Cardiac muscle cell (in vitro differentiated cells and primary cell): Measurements from ENCODE around the gene CMTM4. TPM values are rescaled to one million over a fixed set of nuclear protein-coding genes. Genes with fewer than 3 reads are reported as not detected.

Source experiments
- DNase-seq, 2 donors: peaks; one replicate each; pipeline versions ENCODE4 v3.0.0 to v3.0.0-alpha.2; 2010 to 2017; ENCODE audit warnings: low read depth in 1 of 2, low spot score in 1 of 2
- H3K27ac ChIP-seq: fragments of 200-600 bp; sonication (generic); 2 replicates; pipeline ENCODE4 v1.5.1; 2016
- H3K27me3 ChIP-seq: fragments of 200-600 bp; sonication (generic); 2 replicates; pipeline ENCODE4 v1.6.0; 2016; ENCODE audit warnings: control low read depth
- H3K36me3 ChIP-seq: fragments of 200-600 bp; sonication (generic); 2 replicates; pipeline ENCODE4 v1.5.1; 2016; ENCODE audit warnings: control low read depth
- H3K4me1 ChIP-seq: fragments of 200-600 bp; sonication (generic); 2 replicates; pipeline ENCODE4 v1.8.1; 2017; ENCODE audit warnings: low read depth, mild to moderate bottlenecking, mixed run types
- H3K4me3 ChIP-seq: fragments of 200-600 bp; sonication (generic); 2 replicates; pipeline ENCODE4 v1.5.1; 2016; ENCODE audit warnings: mild to moderate bottlenecking
- H3K9me3 ChIP-seq: fragments of 200-600 bp; sonication (generic); 2 replicates; pipeline ENCODE4 v1.5.1; 2017; ENCODE audit warnings: low read depth, mild to moderate bottlenecking, control low read depth
- CTCF ChIP-seq: IDR thresholded peaks from 2 replicates; pipeline ENCODE4 v1.5.1; 2012; ENCODE audit warnings: low read depth, mild to moderate bottlenecking, low read length
- polyA plus RNA-seq: library from polyadenylated mRNA; unstranded; fragments of >200 nt; fragmentation: Nextera tagmentation; extraction: Ambion mirVana; gene quantifications from 2 replicates; pipeline ENCODE4 v1.2.1, GENCODE V29; 2016
- total RNA-seq: library from RNA; depleted of rRNA; stranded (reverse); fragments of >200 nt; gene quantifications from 2 replicates; pipeline ENCODE4 v1.2.3, GENCODE V29; 2016

The CMTM4 gene
- total and polyA plus RNA-seq, 2 experiments from 2014 or later: 19.7 to 61.6 TPM

DNA sequence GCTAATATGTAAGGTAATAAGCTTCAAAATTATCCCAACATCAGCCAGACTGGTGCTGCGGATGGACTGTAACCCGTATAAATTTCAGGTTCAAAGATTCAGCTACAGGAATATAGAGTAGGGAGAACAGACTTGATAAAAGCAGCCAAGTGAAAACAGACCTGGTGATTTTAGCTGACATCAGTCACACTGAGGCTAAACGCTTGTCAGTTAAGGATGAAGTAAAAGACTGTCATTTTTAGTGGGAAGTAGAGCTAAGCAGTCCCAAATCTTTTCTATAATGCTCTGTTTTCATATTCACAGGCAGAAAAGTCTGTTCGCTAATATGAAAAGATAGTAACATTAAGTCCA, 35.4 kb downstream of the CMTM4 start:
- Histone ChIP-seq H3K4me1 (peaks cover 30% of the 10 kb centered on the region), H3K4me3 (no peak overlapping the region), H3K27me3 (no peaks in the 10 kb centered on the region), H3K36me3 (no peaks in the 10 kb centered on the region), H3K9me3 (no peaks in the 10 kb centered on the region), H3K27ac (peak overlapping the region; percentile 89)
- no peak for DNase-seq
- TF ChIP-seq CTCF: no peak

DNA sequence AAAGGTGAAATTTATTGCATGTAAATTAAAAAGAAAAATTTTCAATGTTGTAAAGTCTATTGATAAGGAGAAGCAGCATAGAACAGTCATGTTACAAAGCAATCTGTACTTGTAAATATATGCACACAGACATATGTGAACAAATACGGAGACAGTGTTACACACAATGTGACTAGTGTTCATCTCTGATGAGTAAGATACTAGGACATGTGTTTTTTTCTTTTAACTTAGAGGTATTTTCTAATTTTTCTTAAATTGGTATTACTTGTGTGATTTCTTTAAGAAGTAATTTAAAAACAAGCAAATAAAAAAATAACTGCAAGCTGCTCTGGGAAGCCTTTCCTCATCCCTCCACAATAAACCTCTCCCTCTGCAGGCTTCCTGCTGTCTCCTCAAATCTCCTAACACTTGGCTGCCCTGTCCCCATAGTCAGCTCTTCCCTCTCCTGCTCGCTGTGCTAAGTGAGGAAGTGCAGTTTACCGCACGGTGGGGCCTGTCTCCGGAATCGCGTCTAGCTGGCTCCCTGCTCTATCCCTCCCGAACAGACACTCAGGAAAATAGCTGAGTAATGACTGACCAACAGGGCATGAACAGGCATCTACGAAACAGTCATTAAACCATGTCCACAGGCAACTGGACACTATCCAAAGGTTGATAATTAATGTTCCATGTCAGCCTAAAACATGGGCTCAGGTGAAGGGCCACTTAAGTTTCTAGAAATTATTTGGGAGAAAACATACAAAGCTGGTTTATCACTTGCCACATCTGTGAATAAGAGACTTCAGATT, 35.9 kb downstream of the CMTM4 start:
- H3K27me3 ChIP-seq: no peaks in the 10 kb centered on the region
- no peaks in the 10 kb centered on the region for H3K36me3 ChIP-seq
- peak; percentile 88 to 89 for DNase-seq
- no peak overlapping the region for H3K4me3 ChIP-seq
- peak overlapping the region; percentile 89 for H3K27ac ChIP-seq
- TF ChIP-seq CTCF: peak; percentile 46
- H3K9me3 ChIP-seq: no peaks in the 10 kb centered on the region
- H3K4me1 ChIP-seq: peaks cover 30% of the 10 kb centered on the region

DNA sequence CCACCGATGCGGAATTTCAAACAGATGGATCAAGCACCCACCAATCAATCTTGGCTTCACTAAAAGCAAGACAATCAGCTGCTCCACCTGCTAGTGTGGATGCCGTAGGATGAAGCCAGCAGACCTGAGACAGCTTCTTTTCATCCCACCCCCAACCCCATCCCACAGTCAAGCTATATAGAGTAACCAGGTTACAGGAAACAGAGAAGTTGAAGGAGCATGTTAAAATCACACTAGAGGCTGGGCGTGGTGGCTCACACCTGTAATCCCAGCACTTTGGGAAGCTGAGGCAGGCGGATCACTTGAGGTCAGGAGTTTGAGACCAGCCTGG, 37.7 kb downstream of the CMTM4 start:
- H3K36me3 ChIP-seq: no peaks in the 10 kb centered on the region
- H3K9me3 ChIP-seq: no peaks in the 10 kb centered on the region
- H3K4me3 ChIP-seq: no peak overlapping the region
- DNase-seq: no peak
- no peak for TF ChIP-seq CTCF
- no peaks in the 10 kb centered on the region for H3K27me3 ChIP-seq
- peaks cover 30% of the 10 kb centered on the region for H3K4me1 ChIP-seq
- no peak overlapping the region for H3K27ac ChIP-seq

GRCh38 chr16:66658143-66658859, 38.2 kb downstream of the CMTM4 start:
- Histone ChIP-seq H3K27me3 (no peaks in the 10 kb centered on the region), H3K36me3 (no peaks in the 10 kb centered on the region), H3K4me1 (peaks cover 30% of the 10 kb centered on the region), H3K9me3 (no peaks in the 10 kb centered on the region), H3K4me3 (no peak overlapping the region), H3K27ac (no peak overlapping the region)
- peak; percentile 3 for TF ChIP-seq CTCF
- DNase-seq: no peak

- TF ChIP-seq CTCF: no peak
- no peak for DNase-seq
Measured at GRCh38 chr16:66656547-66656946, 40.0 kb downstream of the CMTM4 start.

More at GRCh38 chr16:66656547-66656946, 40.0 kb downstream of the CMTM4 start:
- Histone ChIP-seq H3K27me3 (no peaks in the 10 kb centered on the region), H3K36me3 (no peaks in the 10 kb centered on the region), H3K9me3 (no peaks in the 10 kb centered on the region), H3K27ac (no peak overlapping the region), H3K4me1 (peaks cover 14% of the 10 kb centered on the region), H3K4me3 (no peak overlapping the region)
